Measurements from ENCODE around the gene PRPF4.
"Not testable (repeated sequence)": the region's sequence is repeated elsewhere in the genome, so short reads cannot be mapped to it uniquely, and the experiment has no call there.

Gene PRPF4

DNA sequence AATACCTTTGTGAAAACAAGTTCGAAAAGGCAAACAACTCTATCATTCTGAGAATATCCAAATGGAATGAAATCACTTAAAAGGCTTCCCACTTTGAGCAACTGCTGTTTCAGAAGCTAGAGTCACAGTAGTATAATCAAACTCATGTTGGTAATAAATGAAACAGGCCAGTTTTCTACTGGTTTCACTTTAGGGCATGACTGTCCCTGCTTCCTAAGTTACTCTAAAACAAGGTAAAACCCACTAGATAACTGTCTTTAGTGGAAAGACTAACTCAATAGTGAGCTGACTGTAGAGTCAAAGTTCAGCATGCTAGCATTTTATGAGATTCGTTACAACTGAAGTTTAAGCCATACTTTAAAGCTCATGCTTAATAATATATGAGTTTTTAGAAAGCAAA, 6.1 kb upstream of the PRPF4 start:
- FAIRE-seq, result no peak

DNA sequence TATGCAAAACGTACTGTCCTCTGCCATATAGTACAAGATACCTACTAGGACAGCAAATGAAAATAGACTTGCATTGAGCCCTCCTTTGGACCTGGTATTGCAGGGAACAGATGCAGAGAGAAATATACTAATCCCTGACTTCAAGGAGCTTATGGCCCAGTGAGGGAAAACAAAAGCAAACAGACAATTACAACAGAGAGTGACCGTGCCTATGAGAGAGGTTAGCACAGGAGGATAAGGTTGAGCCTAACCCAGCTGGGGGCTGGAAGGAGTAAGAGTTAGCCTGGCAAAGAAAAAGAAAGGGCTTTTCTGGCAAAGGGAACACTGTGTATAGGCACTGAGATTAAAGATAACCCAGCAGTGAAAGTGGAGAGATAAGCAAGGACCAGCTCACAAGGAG, 5.6 kb upstream of the PRPF4 start:
- no peak for FAIRE-seq

DNA sequence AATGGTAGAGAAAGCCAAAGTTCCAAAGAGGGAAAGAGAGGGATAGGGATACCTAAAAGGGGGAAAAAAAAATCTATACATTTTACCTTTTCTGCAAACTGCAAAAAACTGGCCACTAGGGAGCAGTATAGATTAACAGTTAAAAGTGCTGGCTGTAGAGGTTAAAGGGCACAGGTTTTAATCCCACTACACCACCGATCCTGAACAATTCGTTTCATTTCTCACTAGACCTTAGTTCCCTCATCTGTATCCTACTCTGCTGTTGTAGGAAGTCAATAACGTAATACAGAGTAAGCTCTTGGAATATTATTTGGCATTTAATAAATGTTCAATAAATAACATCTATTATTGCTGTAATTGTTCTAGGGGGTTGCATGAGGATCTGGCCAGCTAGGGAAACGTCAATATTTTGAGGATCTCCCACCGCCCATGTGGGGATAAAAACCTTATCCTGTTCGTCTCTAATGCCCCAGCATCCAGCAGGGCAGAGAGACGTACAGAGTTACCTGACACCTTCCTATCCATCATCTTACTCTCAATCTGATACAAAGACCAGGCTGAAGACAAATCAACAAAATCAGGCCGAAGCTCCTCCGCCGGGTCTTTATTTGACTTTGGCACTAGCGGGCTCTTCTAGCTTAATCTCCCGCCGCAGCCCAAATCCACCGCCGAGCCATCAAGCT, 843 bp upstream of the PRPF4 start:
- FAIRE-seq, result no peak

DNA sequence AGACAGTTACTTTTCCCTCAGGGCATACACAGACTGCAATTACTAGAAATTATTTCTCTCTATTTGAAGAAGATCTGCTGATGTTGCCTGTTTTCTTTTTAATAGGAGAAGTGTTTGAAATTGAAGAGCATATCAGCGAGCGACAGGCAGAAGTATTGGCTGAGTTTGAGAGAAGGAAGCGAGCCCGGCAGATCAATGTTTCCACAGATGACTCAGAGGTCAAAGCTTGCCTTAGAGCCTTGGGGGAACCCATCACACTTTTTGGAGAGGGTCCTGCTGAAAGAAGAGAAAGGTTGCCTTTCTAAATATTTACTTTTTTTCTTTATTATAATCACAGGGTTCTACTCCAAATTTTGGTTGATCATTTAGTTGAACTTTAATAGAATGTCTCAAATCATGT, 3.4 kb downstream of the PRPF4 start:
- no peak for FAIRE-seq

DNA sequence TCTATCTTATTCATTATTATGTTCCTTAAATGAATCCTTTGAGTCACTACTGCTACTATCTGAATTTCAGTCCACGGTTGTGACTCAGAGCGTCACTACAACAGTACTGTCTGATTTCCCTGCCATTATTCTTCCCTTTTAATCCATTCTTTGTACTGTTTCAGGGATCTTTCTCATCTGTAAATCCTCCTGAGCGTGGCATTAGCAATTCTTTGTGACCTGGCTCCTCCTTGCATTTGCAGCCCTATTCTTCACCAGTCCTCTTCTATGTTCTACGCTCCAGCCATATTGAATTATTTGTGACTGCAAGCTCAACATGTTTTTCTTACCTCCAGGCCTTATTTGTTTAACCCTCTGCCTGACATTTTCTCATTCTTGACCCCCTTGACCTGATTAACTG, 5.9 kb downstream of the PRPF4 start:
- FAIRE-seq, result no peak

GRCh38 chr9:113289091-113289490, 13.6 kb downstream of the PRPF4 start:
- no peak for FAIRE-seq

GRCh38 chr9:113290052-113290607, 14.7 kb downstream of the PRPF4 start:
- FAIRE-seq, result no peak

DNA sequence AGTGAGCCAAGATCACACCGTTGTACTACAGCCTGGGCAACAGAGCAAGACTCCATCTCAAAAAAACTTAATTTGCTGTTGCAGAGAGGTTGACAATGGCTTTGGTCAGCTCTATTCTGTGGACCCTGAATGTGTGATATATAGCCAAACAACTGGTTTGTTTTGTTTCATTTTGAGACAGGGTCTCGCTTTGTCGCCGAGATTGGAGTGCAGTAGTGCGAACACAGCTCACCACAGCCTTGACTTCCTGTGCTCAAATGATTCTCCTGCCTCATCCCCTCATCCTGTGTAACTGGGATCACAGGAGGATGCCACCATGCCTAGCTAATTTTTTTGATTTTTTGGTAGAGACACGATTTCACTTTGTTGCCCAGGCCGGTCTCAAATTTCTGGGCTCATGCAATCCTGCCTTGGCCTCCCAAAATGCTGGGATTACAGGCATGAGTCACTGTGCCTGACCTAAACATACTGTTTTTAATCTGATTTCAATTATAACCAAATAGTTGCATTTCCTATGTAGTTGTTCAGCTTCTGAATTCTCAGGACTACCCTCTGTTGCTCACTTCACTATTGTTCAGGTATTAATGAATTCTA, 17.9 kb downstream of the PRPF4 start:
- FAIRE-seq, result no peak

- FAIRE-seq, result not testable (repeated sequence)
These were observed 20.8 kb downstream of the PRPF4 start for GRCh38 chr9:113296247-113296646.

DNA sequence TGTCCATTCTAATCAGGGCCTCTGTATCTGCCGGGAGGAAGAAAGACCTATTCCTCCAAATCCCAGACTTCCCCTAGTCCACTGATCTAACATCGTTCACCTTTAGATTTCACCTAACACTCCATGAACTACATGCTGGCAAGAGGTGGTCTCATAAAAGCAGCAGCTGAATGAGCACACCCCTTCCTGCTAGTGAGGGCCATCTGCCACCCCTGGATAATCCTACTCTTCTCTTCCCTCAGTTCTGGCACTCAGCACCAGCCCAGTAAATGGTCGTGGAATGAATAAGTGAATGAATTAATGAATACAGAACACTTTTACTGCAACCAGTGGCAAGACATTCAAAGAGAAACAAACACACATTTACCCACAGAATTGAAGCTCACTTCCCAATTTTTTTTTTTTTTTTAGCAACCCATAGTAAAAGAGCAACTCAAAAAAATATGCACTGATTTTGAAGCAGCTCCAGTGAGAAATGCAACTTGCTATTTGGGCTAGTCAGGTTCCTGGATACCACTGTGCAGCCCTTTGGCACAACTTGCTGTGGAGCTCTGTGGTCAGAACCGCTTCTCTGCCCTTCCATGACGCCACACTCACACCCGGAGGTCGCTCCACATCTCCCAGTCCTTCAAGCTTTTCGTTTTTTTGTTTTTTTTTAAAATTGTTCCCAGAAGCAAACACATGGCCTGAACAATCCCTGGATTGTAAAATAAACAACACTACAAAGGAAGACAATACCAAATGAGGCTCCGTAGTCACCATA, 21.5 kb downstream of the PRPF4 start:
- no peak for FAIRE-seq

DNA sequence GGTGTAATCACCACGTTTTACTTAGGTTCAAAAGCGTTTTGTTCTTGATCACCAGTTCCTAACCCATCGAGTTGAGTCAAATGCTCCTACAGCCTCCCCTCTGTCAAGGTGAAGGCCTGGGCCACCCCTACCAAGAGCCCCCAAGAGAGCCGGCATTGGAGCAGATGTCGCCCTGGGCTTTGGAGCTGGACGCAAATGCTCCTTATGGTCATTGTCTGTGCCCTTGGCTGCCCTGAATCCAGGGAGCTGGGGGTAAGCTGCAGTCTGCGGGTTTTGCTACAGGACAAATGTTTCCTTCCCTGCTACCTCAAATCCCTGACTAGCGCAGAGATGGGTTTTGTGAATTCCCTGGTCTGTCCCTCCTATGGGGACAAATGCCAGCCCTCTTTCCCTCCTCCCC, 22.9 kb downstream of the PRPF4 start:
- no peak for FAIRE-seq

DNA sequence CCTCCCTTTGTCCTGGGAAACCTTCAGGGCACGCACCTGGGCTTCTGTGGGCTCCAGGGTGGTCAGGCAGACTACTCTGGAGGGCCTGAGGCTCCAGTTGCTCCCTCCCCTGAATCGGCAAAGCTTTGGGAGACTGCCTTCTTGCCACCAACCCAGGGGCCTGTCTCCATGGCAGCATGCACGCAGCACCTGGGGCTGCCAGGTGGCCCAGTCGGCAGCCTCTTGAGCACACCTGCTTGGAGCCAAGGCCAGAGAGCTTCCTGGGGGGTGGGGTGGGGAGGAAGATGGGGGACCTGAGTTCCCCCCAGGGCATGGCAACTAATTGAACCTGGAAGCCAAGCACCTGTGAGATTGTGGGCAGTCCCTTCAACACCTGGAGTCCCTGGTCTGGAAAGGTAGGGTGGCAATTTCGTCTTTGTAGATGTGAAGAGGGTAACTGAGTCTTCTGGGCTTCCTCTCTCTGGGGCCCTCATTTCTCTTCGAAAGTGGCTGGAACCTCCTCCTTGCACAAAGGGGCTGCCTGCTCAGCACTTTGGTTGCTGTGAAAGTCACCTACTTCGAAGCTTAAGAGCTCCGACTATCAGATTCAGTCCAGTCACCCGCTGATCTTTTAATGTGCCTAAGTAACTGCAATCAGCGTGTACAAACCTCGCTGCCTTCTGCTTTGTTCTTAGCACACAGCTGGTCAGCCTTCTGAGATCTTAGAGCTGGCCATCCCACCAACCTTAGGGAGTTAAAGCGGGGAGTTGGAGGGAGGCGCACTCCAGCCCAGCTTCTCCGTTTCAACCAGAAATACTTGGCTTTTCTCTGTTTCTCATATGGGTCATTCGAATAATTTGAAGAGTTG, 23.7 kb downstream of the PRPF4 start:
- FAIRE-seq, result no peak

DNA sequence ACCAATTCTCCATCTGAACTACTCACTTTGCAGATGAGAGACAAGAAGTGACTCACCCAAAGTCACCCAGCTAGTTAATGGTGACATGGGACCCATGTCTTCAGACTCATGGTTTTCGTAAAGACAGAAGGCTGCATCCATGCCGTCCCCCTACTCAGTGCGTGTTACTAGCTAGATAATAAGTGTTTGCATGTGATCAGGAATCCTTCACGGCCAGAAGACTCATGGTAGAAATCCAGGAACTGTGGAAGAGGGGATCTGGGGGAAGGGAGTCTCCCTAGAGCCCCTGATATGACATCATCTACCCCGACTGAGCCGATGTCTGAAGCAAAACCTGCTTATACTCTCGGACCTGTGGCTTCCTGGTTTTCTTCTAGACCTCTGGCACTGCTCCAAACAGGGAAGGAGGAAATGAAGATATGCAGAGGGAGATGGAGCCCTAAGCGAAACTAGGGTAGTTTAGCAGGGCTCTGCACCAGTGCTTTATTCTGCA, 24.4 kb downstream of the PRPF4 start:
- FAIRE-seq, result no peak

DNA sequence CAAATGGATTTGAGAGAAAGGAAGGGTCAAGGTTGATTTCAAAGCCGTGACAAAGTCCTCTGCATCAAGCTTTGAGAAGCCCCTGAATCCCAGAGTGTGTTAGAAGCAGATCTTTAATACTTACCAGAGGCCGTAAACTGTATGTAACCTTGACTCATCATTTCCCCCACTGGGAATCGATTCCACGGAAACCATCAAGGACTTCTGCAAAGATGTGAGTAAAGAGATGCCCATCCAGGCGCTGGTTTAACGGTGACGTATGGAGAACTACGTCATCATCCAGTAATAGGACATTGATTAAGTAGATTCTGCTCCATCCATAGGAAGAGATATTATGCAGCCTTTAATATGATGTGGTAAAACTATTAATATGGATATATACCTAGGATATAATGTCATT, 26.1 kb downstream of the PRPF4 start:
- FAIRE-seq, result no peak

- FAIRE-seq, result no peak
These were observed 27.4 kb downstream of the PRPF4 start, which contains the start of gene RNF183 for GRCh38 chr9:113302792-113303418. RNF183 (minus strand) TSS chr9:113303376; CDS start chr9:113298184, 5,192 bp downstream.

GRCh38 chr9:113306566-113306965, 31.1 kb downstream of the PRPF4 start:
- FAIRE-seq, result no peak

DNA sequence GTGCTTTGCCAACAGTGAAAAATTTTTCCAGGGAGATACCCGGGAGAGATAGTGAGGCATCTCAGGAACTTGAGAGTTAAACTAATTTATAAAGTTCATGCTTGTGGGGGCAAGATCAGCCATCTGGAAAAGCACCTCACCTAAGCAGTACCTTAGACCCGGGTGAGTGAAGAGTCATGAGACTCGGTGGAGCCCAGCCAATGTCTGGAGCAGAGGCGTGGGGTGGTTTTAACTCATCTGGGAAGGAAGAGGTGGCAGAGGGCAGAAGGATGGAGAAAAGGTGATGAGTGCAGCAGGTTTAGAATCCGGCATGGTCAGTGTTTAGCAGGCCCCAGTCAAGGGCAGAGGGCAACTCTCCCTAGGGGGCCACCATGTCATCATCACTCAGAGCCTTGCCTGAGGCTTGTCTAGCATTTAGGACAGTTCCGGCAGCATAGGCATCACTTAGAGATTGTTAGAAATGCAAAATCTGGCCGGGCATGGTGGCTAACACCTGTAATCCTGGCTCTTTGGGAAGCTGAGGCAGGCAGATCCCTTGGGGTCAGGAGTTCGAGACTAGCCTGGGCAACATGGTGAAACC, 32.0 kb downstream of the PRPF4 start:
- no peak for FAIRE-seq

DNA sequence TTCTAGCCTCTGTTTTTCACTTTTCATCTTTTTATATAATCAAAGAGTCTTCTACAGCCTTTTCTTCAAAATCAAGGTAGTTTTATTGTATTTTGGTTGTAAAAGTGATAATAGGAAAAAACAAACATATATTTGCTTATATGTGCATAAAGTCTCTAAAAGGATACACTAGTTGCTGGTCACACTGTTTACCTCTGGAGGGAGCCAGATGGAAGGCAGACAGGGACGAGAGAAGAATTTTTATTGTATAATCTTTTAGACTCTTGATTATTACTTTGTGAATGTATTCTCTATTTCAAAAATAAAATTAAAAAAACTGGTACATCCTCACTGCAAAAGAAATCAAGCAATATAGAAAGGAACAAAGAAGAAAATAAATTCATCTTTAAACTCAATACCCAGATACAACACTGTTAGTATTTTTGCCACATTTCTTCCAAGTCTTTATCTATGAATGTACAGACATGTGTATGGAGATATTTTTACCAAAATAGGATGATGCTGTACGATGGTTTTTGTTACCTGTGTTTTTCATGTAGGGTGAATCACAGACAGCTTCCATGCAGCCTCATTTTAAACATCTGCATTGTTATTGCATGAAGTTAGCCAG, 33.9 kb downstream of the PRPF4 start:
- FAIRE-seq, result peak; percentile 81

DNA sequence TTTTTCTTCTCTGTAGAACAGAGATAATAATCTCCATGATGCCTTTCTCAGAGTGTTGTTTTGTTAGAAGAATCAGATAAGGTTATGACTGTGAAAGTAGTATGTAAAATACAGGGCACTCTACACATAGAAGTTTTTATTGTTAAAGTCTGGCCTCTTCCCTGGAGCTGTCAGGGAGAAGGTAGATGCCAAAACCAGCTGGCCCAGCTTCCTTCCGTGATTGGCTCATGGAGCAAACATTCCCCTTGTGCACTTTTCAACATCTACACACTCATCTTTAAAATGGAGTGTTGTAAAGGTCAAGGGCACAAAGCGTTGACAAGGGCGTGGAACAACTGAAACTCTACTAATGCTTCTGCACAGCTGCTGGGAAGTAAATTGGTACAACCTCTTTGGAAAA, 35.1 kb downstream of the PRPF4 start:
- FAIRE-seq, result no peak

- no peak for FAIRE-seq
These were observed 36.5 kb downstream of the PRPF4 start for GRCh38 chr9:113311961-113312360.

- FAIRE-seq, result no peak
These were observed 37.8 kb downstream of the PRPF4 start for GRCh38 chr9:113313261-113313660.
